ENCODE results near the gene SRPRA.
A peak's percentile ranks its signal among the peaks of the same experiment; 100 is the strongest.

Gene SRPRA

DNA sequence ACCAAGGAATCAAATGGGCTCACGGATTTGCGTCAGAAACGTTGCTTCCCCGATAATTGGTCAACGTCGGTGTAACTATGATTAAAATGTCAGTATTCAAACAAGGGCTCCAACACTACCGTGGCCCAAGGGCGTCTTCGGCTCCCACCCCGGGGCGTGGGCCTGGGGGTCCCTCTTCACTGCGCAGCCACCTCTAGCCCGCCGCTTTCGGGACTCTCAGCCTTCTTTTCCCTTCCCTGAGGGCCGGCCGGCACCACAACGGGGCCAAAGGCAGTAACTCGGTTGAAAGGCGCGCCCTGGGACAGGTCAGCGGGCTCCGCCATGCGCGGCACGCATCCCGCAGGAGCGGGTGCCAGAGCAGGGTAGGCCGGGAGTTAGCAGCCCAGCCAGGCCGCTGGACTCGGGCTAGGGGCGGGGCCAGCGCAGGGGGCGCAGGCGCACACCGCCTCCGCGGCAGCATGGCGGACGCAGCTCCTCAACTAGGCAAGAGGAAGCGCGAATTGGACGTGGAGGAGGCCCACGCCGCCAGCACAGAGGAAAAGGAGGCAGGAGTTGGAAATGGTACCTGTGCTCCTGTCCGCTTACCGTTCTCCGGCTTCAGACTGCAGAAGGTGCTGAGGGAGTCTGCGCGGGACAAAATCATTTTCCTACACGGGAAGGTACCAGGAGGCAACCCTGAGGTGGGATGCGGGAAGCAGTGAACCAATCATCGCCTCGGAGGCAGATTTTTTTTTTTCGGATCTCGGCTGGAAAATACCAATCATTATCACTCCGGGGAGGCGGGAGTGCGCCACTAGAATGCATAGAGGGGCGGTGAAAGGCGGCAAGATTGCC lies 35.1 kb upstream of the SRPRA start, which contains the start of gene DCPS (continued):
- TF ChIP-seq, protein P1, sequence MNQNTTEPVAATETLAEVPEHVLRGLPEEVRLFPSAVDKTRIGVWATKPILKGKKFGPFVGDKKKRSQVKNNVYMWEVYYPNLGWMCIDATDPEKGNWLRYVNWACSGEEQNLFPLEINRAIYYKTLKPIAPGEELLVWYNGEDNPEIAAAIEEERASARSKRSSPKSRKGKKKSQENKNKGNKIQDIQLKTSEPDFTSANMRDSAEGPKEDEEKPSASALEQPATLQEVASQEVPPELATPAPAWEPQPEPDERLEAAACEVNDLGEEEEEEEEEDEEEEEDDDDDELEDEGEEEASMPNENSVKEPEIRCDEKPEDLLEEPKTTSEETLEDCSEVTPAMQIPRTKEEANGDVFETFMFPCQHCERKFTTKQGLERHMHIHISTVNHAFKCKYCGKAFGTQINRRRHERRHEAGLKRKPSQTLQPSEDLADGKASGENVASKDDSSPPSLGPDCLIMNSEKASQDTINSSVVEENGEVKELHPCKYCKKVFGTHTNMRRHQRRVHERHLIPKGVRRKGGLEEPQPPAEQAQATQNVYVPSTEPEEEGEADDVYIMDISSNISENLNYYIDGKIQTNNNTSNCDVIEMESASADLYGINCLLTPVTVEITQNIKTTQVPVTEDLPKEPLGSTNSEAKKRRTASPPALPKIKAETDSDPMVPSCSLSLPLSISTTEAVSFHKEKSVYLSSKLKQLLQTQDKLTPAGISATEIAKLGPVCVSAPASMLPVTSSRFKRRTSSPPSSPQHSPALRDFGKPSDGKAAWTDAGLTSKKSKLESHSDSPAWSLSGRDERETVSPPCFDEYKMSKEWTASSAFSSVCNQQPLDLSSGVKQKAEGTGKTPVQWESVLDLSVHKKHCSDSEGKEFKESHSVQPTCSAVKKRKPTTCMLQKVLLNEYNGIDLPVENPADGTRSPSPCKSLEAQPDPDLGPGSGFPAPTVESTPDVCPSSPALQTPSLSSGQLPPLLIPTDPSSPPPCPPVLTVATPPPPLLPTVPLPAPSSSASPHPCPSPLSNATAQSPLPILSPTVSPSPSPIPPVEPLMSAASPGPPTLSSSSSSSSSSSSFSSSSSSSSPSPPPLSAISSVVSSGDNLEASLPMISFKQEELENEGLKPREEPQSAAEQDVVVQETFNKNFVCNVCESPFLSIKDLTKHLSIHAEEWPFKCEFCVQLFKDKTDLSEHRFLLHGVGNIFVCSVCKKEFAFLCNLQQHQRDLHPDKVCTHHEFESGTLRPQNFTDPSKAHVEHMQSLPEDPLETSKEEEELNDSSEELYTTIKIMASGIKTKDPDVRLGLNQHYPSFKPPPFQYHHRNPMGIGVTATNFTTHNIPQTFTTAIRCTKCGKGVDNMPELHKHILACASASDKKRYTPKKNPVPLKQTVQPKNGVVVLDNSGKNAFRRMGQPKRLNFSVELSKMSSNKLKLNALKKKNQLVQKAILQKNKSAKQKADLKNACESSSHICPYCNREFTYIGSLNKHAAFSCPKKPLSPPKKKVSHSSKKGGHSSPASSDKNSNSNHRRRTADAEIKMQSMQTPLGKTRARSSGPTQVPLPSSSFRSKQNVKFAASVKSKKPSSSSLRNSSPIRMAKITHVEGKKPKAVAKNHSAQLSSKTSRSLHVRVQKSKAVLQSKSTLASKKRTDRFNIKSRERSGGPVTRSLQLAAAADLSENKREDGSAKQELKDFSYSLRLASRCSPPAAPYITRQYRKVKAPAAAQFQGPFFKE (tag by site-specific recombination; IDR thresholded peaks at IDR 0.05; ENCODE audit: borderline replicate concordance) = no peak
- TF ChIP-seq ZIC2 (tag by site-specific recombination; IDR thresholded peaks at IDR 0.05) = no peak
- TF ChIP-seq, protein P2, sequence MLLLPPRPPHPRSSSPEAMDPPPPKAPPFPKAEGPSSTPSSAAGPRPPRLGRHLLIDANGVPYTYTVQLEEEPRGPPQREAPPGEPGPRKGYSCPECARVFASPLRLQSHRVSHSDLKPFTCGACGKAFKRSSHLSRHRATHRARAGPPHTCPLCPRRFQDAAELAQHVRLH (tag by site-specific recombination; IDR thresholded peaks at IDR 0.05) = 0 out of 2 replicates have a peak, but pooled peaks have one; percentile 46
- TF ChIP-seq, protein P3, sequence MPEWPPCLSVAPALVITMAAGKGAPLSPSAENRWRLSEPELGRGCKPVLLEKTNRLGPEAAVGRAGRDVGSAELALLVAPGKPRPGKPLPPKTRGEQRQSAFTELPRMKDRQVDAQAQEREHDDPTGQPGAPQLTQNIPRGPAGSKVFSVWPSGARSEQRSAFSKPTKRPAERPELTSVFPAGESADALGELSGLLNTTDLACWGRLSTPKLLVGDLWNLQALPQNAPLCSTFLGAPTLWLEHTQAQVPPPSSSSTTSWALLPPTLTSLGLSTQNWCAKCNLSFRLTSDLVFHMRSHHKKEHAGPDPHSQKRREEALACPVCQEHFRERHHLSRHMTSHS (tag by site-specific recombination; IDR thresholded peaks at IDR 0.05) = no peak
- TF ChIP-seq, protein P4, sequence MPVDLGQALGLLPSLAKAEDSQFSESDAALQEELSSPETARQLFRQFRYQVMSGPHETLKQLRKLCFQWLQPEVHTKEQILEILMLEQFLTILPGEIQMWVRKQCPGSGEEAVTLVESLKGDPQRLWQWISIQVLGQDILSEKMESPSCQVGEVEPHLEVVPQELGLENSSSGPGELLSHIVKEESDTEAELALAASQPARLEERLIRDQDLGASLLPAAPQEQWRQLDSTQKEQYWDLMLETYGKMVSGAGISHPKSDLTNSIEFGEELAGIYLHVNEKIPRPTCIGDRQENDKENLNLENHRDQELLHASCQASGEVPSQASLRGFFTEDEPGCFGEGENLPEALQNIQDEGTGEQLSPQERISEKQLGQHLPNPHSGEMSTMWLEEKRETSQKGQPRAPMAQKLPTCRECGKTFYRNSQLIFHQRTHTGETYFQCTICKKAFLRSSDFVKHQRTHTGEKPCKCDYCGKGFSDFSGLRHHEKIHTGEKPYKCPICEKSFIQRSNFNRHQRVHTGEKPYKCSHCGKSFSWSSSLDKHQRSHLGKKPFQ (tag by site-specific recombination; IDR thresholded peaks at IDR 0.05) = 0 out of 2 replicates have a peak, but pooled peaks have one; percentile 13
- peak; percentile 88 for TF ChIP-seq ZXDB (tag by site-specific recombination; IDR thresholded peaks at IDR 0.05)

DNA sequence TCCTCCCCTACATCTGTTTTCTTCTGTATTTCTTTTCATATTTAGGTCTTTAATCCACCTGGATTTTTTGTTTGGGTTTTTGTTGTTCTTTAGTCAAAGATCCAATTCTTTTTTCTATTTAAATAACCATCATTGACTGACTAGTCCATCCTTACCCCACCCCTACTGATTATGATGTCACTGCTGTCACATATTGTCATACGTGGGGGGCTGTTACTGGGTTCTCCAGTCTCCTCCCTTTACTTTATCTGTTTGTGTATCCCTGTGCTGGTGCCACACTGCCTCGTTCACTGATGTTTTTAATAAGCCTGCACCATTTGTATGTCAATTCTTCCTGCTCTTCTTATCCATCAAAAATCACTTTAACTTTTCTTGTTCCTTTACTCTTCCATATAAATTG lies 28.3 kb upstream of the SRPRA start:
- Histone ChIP-seq H3K4me3 (ENCODE audit: low read depth, low read length) (no peak overlapping the region), H3K36me3 (ENCODE audit: control insufficient read depth in 2 of 2, insufficient read depth in 1 of 2, low read length in 2 of 2) (peaks cover 0 to 40% of the 10 kb centered on the region in 2 experiments; a peak in 2 of 3 replicates), H3K27ac (ENCODE audit: extremely low read depth, low read depth, low read length) (no peak overlapping the region), H3K9me3 (ENCODE audit: control insufficient read depth, insufficient read depth, low read depth, low read length) (no peaks in the 10 kb centered on the region), H3K4me1 (ENCODE audit: control insufficient read depth, insufficient read depth, low read length) (no peaks in the 10 kb centered on the region)
- TF ChIP-seq ZNF629 (tag by site-specific recombination; IDR thresholded peaks at IDR 0.05) = peak; percentile 40; the same call in 1 of the 2 replicates
- no peak for TF ChIP-seq ZNF670 (tag by site-specific recombination; IDR thresholded peaks at IDR 0.05; ENCODE audit: low read depth)
- CTCF ChIA-PET = no interaction called here
- POLR2A ChIA-PET = no interaction called here

DNA sequence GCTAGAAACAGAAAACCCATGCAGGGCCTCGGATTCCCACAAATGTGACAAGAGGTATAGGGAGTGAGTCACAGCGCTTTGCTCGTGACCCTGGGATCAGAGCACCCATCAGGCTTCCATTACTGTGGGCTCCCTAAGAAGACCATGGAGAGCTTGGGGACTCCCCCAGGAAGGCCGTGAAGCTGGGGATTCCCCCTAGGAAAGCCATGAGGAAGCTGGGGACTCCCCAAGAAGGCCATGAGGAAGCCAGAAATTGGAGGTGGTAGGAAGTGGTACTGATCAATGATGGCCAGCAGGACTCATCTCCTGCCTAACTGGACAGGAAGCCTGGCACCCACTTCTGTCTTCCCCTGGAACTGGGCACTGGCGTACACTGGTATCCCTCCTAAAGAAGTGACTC lies 25.0 kb upstream of the SRPRA start:
- Histone ChIP-seq H3K27ac (ENCODE audit: extremely low read depth, low read depth, low read length) (no peak overlapping the region), H3K4me1 (ENCODE audit: control insufficient read depth, insufficient read depth, low read length) (no peaks in the 10 kb centered on the region), H3K4me3 (ENCODE audit: low read depth, low read length) (no peak overlapping the region), H3K9me3 (ENCODE audit: control insufficient read depth, insufficient read depth, low read depth, low read length) (no peaks in the 10 kb centered on the region), H3K36me3 (ENCODE audit: control insufficient read depth in 2 of 2, insufficient read depth in 1 of 2, low read length in 2 of 2) (peaks cover 0 to 48% of the 10 kb centered on the region in 2 experiments; a peak in 2 of 3 replicates)
- TF ChIP-seq ZNF785 (tag by site-specific recombination; IDR thresholded peaks at IDR 0.05) (no peak), ZNF837 (tag by site-specific recombination; IDR thresholded peaks at IDR 0.05) (no peak), ZNF660 (tag by site-specific recombination; IDR thresholded peaks at IDR 0.05) (no peak), ZNF529 (tag by site-specific recombination; IDR thresholded peaks at IDR 0.05; ENCODE audit: insufficient replicate concordance) (no peak), ZNF169 (tag by site-specific recombination; IDR thresholded peaks at IDR 0.05) (no peak), ZBTB48 (tag by site-specific recombination; IDR thresholded peaks at IDR 0.05) (no peak)
- TF ChIP-seq, protein P5, sequence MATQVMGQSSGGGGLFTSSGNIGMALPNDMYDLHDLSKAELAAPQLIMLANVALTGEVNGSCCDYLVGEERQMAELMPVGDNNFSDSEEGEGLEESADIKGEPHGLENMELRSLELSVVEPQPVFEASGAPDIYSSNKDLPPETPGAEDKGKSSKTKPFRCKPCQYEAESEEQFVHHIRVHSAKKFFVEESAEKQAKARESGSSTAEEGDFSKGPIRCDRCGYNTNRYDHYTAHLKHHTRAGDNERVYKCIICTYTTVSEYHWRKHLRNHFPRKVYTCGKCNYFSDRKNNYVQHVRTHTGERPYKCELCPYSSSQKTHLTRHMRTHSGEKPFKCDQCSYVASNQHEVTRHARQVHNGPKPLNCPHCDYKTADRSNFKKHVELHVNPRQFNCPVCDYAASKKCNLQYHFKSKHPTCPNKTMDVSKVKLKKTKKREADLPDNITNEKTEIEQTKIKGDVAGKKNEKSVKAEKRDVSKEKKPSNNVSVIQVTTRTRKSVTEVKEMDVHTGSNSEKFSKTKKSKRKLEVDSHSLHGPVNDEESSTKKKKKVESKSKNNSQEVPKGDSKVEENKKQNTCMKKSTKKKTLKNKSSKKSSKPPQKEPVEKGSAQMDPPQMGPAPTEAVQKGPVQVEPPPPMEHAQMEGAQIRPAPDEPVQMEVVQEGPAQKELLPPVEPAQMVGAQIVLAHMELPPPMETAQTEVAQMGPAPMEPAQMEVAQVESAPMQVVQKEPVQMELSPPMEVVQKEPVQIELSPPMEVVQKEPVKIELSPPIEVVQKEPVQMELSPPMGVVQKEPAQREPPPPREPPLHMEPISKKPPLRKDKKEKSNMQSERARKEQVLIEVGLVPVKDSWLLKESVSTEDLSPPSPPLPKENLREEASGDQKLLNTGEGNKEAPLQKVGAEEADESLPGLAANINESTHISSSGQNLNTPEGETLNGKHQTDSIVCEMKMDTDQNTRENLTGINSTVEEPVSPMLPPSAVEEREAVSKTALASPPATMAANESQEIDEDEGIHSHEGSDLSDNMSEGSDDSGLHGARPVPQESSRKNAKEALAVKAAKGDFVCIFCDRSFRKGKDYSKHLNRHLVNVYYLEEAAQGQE (tag by site-specific recombination; IDR thresholded peaks at IDR 0.05) = no peak
- CTCF ChIA-PET = no interaction called here
- POLR2A ChIA-PET = no interaction called here

Data from HEK293 (cell line).